H9 (cell line): ENCODE measurements around the gene IQGAP3. TPM values are rescaled to one million over a fixed set of nuclear protein-coding genes. Genes with fewer than 3 reads are reported as not detected.
A peak's percentile ranks its signal among the peaks of the same experiment; 100 is the strongest.
"Not testable (repeated sequence)": the region's sequence is repeated elsewhere in the genome, so short reads cannot be mapped to it uniquely, and the experiment has no call there.

ENCODE experiments used
- DNase-seq: peaks from one replicate; pipeline ENCODE4 v3.0.0-alpha.2; 2017
- H2AFZ ChIP-seq: one replicate; pipeline ENCODE4 v1.6.1; 2013; ENCODE audit warnings: mild to moderate bottlenecking, low read length, control low read depth, moderate library complexity
- H2AK5ac ChIP-seq: 2 replicates; pipeline ENCODE4 v1.6.1; 2013; ENCODE audit warnings: low read length, control low read depth, mixed read lengths; ENCODE audit not compliant: insufficient read length
- H2BK120ac ChIP-seq: one replicate; pipeline ENCODE4 v1.6.1; 2013; ENCODE audit warnings: low read depth, mild to moderate bottlenecking, low read length, control low read depth, inconsistent platforms; ENCODE audit not compliant: poor library complexity, severe bottlenecking
- H2BK12ac ChIP-seq: 2 replicates; pipeline ENCODE4 v1.6.1; 2013; ENCODE audit warnings: low read length, control low read depth, mixed read lengths, low read depth; ENCODE audit not compliant: insufficient read length
- H2BK15ac ChIP-seq: 2 replicates; pipeline ENCODE4 v1.6.1; 2013; ENCODE audit warnings: low read depth, low read length, control low read depth
- H2BK20ac ChIP-seq: one replicate; pipeline ENCODE4 v1.6.1; 2013; ENCODE audit warnings: low read depth, mild to moderate bottlenecking, low read length, control low read depth, inconsistent platforms; ENCODE audit not compliant: poor library complexity, severe bottlenecking
- H2BK5ac ChIP-seq: 2 replicates; pipeline ENCODE4 v1.6.1; 2013; ENCODE audit warnings: low read length, control low read depth, mixed read lengths; ENCODE audit not compliant: insufficient read length
- H3K14ac ChIP-seq: 2 replicates; pipeline ENCODE4 v1.6.1; 2013; ENCODE audit warnings: low read length, control low read depth; ENCODE audit not compliant: insufficient read depth
- H3K18ac ChIP-seq: 2 replicates; pipeline ENCODE4 v1.6.1; 2013; ENCODE audit warnings: low read depth, mild to moderate bottlenecking, mixed read lengths, low read length, control low read depth; ENCODE audit not compliant: insufficient read length
- H3K23ac ChIP-seq: 2 replicates; pipeline ENCODE4 v1.6.1; 2013; ENCODE audit warnings: low read length, control low read depth, mixed read lengths, low read depth; ENCODE audit not compliant: insufficient read length
- H3K23me2 ChIP-seq: 2 replicates; pipeline ENCODE4 v1.6.1; 2013; ENCODE audit warnings: low read depth, mild to moderate bottlenecking, mixed read lengths, low read length, control low read depth; ENCODE audit not compliant: insufficient read length, poor library complexity, severe bottlenecking
- H3K27ac ChIP-seq: 2 replicates; pipeline ENCODE4 v1.5.1; 2013; ENCODE audit warnings: low read length, control low read depth, mixed read lengths, low read depth; ENCODE audit not compliant: insufficient read length
- H3K27me3 ChIP-seq: 2 replicates; pipeline ENCODE4 v1.6.1; 2013; ENCODE audit warnings: low read length, control low read depth, inconsistent platforms; ENCODE audit not compliant: insufficient read depth
- H3K4ac ChIP-seq: 2 replicates; pipeline ENCODE4 v1.6.1; 2013; ENCODE audit warnings: low read depth, mild to moderate bottlenecking, control low read depth, inconsistent platforms, low read length, moderate library complexity
- H3K4me1 ChIP-seq: 2 replicates; pipeline ENCODE4 v1.6.1; 2013; ENCODE audit warnings: low read length, control low read depth, inconsistent platforms; ENCODE audit not compliant: insufficient read depth
- H3K4me2 ChIP-seq: 2 replicates; pipeline ENCODE4 v1.6.1; 2013; ENCODE audit warnings: low read length, control low read depth, mixed read lengths; ENCODE audit not compliant: insufficient read length, insufficient read depth
- H3K56ac ChIP-seq: 2 replicates; pipeline ENCODE4 v1.6.1; 2013; ENCODE audit warnings: low read depth, mild to moderate bottlenecking, mixed read lengths, low read length, control low read depth; ENCODE audit not compliant: insufficient read length
- H3K79me1 ChIP-seq: 2 replicates; pipeline ENCODE4 v1.6.1; 2013; ENCODE audit warnings: low read depth, mild to moderate bottlenecking, moderate library complexity, low read length, control low read depth, inconsistent platforms; ENCODE audit not compliant: insufficient read depth, poor library complexity, severe bottlenecking
- H3K79me2 ChIP-seq: 2 replicates; pipeline ENCODE4 v1.6.1; 2013; ENCODE audit warnings: low read length, control low read depth, inconsistent platforms; ENCODE audit not compliant: insufficient read depth
- H3K9ac ChIP-seq: 2 replicates; pipeline ENCODE4 v1.6.1; 2013; ENCODE audit warnings: low read length, control low read depth, mixed read lengths; ENCODE audit not compliant: insufficient read length; ENCODE audit errors: extremely low read depth
- H3K9me3 ChIP-seq: one replicate; pipeline ENCODE4 v1.6.1; 2013; ENCODE audit warnings: low read depth, low read length, inconsistent platforms; ENCODE audit not compliant: control insufficient read depth
- H3T11ph ChIP-seq: one replicate; pipeline ENCODE4 v1.6.1; 2013; ENCODE audit warnings: mild to moderate bottlenecking, low read length, control low read depth, inconsistent platforms
- H4K20me1 ChIP-seq: one replicate; pipeline ENCODE4 v1.6.1; 2013; ENCODE audit not compliant: control insufficient read depth, insufficient read length, insufficient read depth
- H4K5ac ChIP-seq: 2 replicates; pipeline ENCODE4 v1.6.1; 2013; ENCODE audit warnings: low read depth, mild to moderate bottlenecking, mixed read lengths, low read length, control low read depth; ENCODE audit not compliant: insufficient read length
- H4K8ac ChIP-seq: replicated peaks from 2 replicates; pipeline ENCODE4 v1.6.1; 2013; ENCODE audit warnings: low read length, control low read depth, mixed read lengths, low read depth; ENCODE audit not compliant: insufficient read length
- H4K91ac ChIP-seq: 2 replicates; pipeline ENCODE4 v1.6.1; 2013; ENCODE audit warnings: low read depth, mild to moderate bottlenecking, moderate library complexity, mixed read lengths, low read length, control low read depth; ENCODE audit not compliant: insufficient read length
- H3K27ac Mint-ChIP-seq, 3 experiments: 2 replicates in 2 of 3; 3 replicates in 1 of 3; pipeline ENCODE4 v1.8.0; 2020 to 2021; ENCODE audit warnings: mixed read lengths in 3 of 3, mild to moderate bottlenecking in 1 of 3, moderate library complexity in 1 of 3
- H3K27me3 Mint-ChIP-seq: 2 replicates; pipeline ENCODE4 v1.8.0; 2021; ENCODE audit warnings: low read depth, mild to moderate bottlenecking, moderate library complexity, mixed read lengths
- H3K36me3 Mint-ChIP-seq, 3 experiments: 2 replicates in 2 of 3; 3 replicates in 1 of 3; pipeline ENCODE4 v1.8.0; 2020 to 2021; ENCODE audit warnings: low read depth in 3 of 3, mixed read lengths in 3 of 3; ENCODE audit not compliant: insufficient read depth in 1 of 3
- H3K4me1 Mint-ChIP-seq, 2 experiments: 2 replicates each; pipeline ENCODE4 v1.8.0; 2020; ENCODE audit warnings: mixed read lengths in 2 of 2
- H3K4me3 Mint-ChIP-seq, 2 experiments: 2 replicates in 1 of 2; 3 replicates in 1 of 2; pipeline ENCODE4 v1.8.0; 2020 to 2021; ENCODE audit warnings: mild to moderate bottlenecking in 2 of 2, mixed read lengths in 2 of 2, moderate library complexity in 1 of 2
- H3K9me3 Mint-ChIP-seq, 2 experiments: 2 replicates in 1 of 2; 3 replicates in 1 of 2; pipeline ENCODE4 v1.8.0; 2020; ENCODE audit warnings: mild to moderate bottlenecking in 2 of 2, mixed read lengths in 2 of 2, moderate library complexity in 1 of 2
- WGBS: extraction: QIAGEN DNeasy Blood & Tissue Kit; methylation state at CpG from one replicate; pipeline ENCODE4 v1.1.7; 2013; ENCODE audit warnings: missing lambda C conversion rate, low lambda C conversion rate, mixed read lengths; ENCODE audit not compliant: insufficient read length; ENCODE audit errors: extremely low coverage; 5-methylcytosine and 5-hydroxymethylcytosine counted together
- total RNA-seq: library from RNA; stranded (reverse); gene quantifications from 2 replicates; pipeline ENCODE4 v1.2.1, GENCODE V29; 2021
- TF ChIP-seq, protein P1 (sequence below): fragments of 200-600 bp; sonication (generic); conservative IDR thresholded peaks from 3 replicates; pipeline ENCODE4 v1.8.0; 2021; ENCODE audit warnings: antibody characterized with exemption, mild to moderate bottlenecking

Gene IQGAP3
- total RNA-seq, 1 experiment from 2014 or later: 24.5 TPM

DNA sequence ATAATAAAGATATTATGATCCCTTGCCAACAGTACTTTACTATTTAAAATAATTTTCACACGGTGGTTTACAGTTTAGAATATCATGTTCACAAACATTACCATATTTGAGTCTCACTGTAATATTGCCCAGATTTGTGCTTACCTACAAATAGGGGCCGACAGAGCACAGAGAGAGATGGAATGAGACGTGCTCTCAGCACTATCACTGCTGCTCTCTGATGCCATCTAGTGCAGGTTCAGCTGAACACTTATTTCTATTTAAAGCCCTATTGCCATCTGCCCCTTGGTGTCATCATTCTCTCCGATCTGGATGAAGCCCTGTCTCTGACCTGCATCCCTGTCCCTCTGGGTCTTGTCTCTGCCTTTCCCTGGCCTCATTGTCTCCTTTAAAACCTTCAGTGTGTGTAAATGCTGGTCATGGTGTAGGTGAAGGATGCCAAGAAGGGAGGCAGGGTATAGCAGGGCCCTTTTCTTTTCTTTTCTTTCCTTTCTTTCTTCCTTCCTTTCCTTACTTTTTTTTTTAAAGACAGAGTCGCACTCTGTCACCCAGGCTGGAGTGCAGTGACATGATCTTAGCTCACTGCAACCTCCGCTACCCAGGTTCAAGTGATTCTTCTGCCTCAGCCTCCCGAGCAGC lies 35.8 kb upstream of the IQGAP3 start:
- H3K9ac ChIP-seq: no peak overlapping the region
- no peaks in the 10 kb centered on the region for H3K79me1 ChIP-seq
- no peak overlapping the region for H3K14ac ChIP-seq
- no peak overlapping the region for H2AFZ ChIP-seq
- no peaks in the 10 kb centered on the region for H3K36me3 Mint-ChIP-seq
- H3K4me1 Mint-ChIP-seq: peaks cover 6 to 13% of the 10 kb centered on the region in 2 experiments; a peak in 3 of 4 replicates
- WGBS: no CpG with 5 or more reads among the region's 7 CpGs
- DNase-seq: peak; percentile 76
- peaks cover 9% of the 10 kb centered on the region for H3K27me3 Mint-ChIP-seq
- no peaks in the 10 kb centered on the region for H3K9me3 ChIP-seq
- no peaks in the 10 kb centered on the region for H4K20me1 ChIP-seq
- no peak overlapping the region for H2BK20ac ChIP-seq
- H3K18ac ChIP-seq: no peak overlapping the region
- no peak overlapping the region for H4K8ac ChIP-seq
- H2BK120ac ChIP-seq: no peak overlapping the region
- H3K56ac ChIP-seq: no peak overlapping the region
- H3K4me3 Mint-ChIP-seq: no peak overlapping the region; a peak in 1 of 5 replicates
- H2BK15ac ChIP-seq: no peak overlapping the region
- H3K9me3 Mint-ChIP-seq: no peaks in the 10 kb centered on the region
- TF ChIP-seq, protein P1, sequence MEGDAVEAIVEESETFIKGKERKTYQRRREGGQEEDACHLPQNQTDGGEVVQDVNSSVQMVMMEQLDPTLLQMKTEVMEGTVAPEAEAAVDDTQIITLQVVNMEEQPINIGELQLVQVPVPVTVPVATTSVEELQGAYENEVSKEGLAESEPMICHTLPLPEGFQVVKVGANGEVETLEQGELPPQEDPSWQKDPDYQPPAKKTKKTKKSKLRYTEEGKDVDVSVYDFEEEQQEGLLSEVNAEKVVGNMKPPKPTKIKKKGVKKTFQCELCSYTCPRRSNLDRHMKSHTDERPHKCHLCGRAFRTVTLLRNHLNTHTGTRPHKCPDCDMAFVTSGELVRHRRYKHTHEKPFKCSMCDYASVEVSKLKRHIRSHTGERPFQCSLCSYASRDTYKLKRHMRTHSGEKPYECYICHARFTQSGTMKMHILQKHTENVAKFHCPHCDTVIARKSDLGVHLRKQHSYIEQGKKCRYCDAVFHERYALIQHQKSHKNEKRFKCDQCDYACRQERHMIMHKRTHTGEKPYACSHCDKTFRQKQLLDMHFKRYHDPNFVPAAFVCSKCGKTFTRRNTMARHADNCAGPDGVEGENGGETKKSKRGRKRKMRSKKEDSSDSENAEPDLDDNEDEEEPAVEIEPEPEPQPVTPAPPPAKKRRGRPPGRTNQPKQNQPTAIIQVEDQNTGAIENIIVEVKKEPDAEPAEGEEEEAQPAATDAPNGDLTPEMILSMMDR: peak; percentile 80
- no peaks in the 10 kb centered on the region for H3K79me2 ChIP-seq
- no peak overlapping the region for H2BK12ac ChIP-seq
- H4K91ac ChIP-seq: no peak overlapping the region
- no peak overlapping the region for H4K5ac ChIP-seq
- no peak overlapping the region for H2AK5ac ChIP-seq
- no peak overlapping the region for H2BK5ac ChIP-seq
- peak overlapping the region in 1 of 3 experiments; percentile 22; a peak in 2 of 7 replicates for H3K27ac Mint-ChIP-seq
- no peaks in the 10 kb centered on the region for H3K27me3 ChIP-seq
- no peak overlapping the region for H3K23ac ChIP-seq
- no peak overlapping the region for H3K4me2 ChIP-seq
- H3K23me2 ChIP-seq: no peaks in the 10 kb centered on the region
- no peak overlapping the region for H3K4ac ChIP-seq
- H3T11ph ChIP-seq: no peak overlapping the region
- H3K27ac ChIP-seq: no peak overlapping the region
- no peaks in the 10 kb centered on the region; the same call in 1 of the 2 replicates for H3K4me1 ChIP-seq

DNA sequence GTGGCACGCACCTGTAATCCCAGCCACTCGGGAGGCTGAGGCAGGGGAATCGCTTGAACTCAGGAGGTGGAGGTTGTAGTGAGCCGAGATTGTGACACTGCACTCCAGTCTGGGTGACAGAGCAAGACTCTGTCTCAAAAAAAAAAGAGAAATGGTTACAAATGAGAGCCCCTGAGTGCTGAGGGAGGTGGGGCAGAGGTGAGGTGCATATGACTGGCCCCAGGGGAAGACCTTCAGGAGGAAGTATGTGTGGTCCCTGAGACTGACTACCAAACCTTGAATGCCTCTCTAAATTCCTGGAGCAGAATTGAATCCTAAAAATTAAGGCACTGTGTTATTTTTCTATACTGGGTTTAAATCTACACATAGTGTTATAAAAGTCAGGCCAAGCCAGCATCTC lies 35.0 kb upstream of the IQGAP3 start:
- not testable (repeated sequence) for H3T11ph ChIP-seq, DNase-seq, H2AK5ac ChIP-seq, H2AFZ ChIP-seq, H4K8ac ChIP-seq, H3K14ac ChIP-seq, H3K9me3 ChIP-seq, H4K20me1 ChIP-seq, H2BK15ac ChIP-seq, H3K79me2 ChIP-seq, H3K79me1 ChIP-seq, H3K56ac ChIP-seq, H3K18ac ChIP-seq, H3K9ac ChIP-seq, H3K4me2 ChIP-seq, H2BK12ac ChIP-seq, H4K91ac ChIP-seq, H2BK20ac ChIP-seq, H3K4ac ChIP-seq, H4K5ac ChIP-seq, H3K27me3 ChIP-seq, H3K4me3 Mint-ChIP-seq, H2BK120ac ChIP-seq, H3K27ac Mint-ChIP-seq, H3K23me2 ChIP-seq, H3K36me3 Mint-ChIP-seq, H3K27ac ChIP-seq, H3K4me1 ChIP-seq, H3K23ac ChIP-seq, H2BK5ac ChIP-seq, H3K27me3 Mint-ChIP-seq, H3K9me3 Mint-ChIP-seq
- H3K4me1 Mint-ChIP-seq: peaks cover 6 to 18% of the 10 kb centered on the region in 2 experiments
- no CpG with 5 or more reads among the region's 4 CpGs for WGBS
